NCI-H146 (cell line): ENCODE data around the gene RNASEH2B.

ENCODE experiments used
- DNase-seq: peaks from one replicate; lab custom pipeline; 2025; lab: John Stamatoyannopoulos, UW

RNASEH2B gene

DNA sequence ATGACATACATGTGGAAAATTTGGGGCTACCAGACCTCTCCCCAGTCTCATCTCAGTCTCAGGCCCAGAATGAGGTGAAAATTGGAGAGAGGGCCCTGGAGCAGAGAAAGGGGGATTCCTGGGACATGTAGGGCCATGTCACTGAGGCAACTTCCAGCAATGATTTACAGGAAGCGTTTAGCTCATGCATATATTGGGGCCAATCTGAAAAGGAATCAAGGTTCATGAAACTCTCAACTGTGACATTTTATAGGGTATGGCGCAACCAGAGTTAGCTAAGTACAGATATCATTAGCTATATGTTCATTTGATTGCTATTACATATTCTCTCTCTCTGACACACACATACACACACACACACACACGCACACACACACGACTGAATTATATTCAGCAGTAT lies 86.3 kb downstream of the RNASEH2B start:
- DNase-seq = no peak

- DNase-seq = no peak
Measured at GRCh38 chr13:50998326-50998725, 88.7 kb downstream of the RNASEH2B start.

- no peak for DNase-seq
Measured at GRCh38 chr13:50999641-51000040, 90.0 kb downstream of the RNASEH2B start.

DNA sequence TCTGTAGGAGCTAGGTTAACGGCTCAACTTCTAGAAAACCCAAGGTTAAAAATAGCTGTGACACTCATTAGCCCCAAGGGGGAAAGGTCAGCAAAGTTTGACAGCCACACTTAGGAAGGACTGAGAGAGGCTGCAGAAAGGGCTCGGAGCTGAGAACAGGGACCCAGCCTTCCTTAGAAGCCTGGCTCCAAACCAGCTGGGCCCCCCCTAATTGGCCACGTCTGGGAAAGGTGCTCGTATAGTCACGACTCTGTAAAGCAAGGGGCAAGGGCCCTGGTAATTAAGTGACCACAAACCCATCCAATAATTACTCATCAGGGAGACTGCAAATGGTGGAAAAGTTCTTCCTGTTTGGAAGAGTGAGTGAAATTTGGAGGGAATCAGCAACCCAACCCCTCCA lies 90.5 kb downstream of the RNASEH2B start:
- no peak for DNase-seq

GRCh38 chr13:51000571-51001260 lies 91.1 kb downstream of the RNASEH2B start:
- DNase-seq = peak; percentile 86

DNA sequence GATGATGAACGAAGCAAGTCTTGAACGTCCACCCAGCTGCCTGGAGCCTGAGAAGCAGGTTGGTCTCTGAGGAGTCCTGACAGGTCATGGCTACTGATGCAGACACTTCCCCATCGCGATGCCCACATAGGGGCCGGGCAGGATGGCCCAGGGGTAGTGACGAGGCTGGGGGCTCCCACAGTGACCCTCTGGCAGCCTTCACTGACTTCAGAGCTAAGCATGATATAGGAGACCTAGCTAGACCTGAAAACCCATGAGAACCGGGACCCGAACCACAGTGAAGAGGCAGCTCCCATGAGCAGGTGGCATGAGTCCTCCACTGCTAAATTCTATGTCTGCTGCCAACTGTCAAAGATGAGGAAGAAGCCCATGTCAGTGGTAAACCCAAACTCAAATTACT lies 91.7 kb downstream of the RNASEH2B start:
- no peak for DNase-seq

- DNase-seq = no peak
Measured at GRCh38 chr13:51002736-51003135, 93.1 kb downstream of the RNASEH2B start.

DNA sequence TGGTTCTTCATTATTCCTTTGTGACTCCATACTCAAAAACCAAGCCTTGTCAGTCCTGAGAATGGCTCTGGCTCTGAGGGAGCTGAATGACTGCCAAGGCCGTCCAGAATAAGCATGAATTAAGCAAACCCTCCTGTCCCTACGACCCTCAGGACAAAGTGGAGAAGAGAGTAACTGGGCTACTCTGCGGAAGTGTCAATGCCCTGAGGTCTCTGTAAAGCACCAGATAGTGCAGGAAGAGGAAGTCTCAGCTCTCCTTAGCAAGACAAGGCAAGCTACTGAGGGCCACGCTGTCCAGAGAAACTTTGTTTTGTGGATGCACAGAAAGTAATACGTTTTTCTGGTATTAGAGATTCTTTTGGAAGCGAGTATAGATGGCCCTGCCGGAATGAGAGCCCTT lies 94.1 kb downstream of the RNASEH2B start:
- DNase-seq = no peak

DNA sequence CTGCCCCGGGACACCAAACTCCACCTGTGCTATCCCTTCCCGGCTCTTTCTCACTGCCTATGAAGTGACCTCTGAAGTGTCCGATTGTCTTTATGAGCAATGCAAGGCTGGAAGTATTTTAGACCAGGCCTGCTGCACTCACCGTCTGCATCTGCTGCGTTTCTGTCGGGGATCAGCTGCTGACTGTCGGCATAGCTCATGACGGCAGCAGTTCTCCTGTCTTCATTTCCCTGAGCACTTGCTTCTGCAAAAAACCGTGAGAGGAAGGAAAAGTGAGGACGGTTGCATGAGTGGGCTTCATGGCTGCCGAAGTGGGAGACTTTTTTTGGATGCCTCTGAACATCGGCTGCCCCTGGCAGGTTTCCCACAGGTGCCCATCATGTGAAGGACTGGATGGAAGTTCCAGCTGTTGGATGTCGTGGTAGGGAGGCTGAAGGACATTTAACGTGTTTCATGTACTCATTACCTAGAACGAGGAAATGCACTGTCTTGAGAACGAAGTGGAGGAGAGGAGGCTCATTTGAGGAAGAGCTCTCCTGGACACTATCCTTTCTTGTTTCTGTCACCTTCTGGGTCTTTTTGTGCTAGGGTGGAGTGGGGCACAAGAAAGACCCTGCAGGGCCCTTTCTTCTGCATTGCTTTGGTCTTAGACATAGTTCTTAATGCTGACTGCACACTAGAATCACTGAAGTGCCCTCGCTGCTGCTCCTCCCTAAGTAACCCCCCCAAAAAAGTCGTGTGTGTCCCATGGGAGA lies 94.7 kb downstream of the RNASEH2B start:
- no peak for DNase-seq

DNA sequence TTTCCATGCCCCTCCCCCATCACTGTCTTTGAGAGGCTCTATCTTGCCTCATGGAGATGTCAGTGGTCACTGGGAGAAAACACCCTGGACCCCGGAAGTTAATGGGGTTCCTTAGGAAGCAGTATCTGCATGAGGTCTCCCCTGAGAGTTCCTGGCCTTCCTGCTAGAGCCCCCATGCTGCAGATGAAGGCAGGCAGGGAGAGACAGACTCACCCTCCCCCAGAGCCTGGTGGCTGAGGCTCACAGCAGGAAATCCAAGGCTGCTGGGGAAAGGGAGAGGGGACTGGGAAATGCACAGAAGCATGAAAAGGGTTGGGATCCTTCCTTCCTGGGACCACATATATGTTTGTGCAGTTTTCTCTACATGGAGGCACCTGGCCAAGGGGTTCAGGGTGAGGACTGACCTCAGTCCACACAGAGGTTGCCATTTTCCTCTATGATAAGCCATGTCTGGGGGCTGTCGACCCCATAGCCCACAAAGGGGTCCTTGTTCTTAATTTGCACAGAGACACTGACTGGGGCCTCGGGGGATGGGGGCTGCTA lies 95.4 kb downstream of the RNASEH2B start:
- DNase-seq = no peak

DNA sequence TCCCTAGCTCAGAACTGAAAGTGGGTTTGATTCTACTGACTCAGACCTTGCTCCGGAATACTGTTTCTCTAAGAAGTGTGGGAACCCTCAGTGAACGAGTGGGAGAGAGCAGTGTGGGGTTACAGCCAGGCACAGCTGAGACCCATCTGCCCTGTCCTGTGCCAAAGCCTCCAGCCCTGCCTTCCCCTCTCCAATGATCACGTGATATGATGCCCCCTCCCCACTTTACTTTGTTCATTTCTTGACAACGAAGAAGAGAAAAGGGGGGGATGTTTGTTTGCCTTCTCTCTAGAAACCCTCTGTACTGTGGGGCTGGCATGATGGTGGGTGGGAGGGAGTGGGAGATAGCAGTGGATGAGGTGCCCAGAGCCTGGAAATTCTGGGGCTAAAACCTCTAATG lies 96.0 kb downstream of the RNASEH2B start:
- DNase-seq = no peak
